GM12878 (cell line): ENCODE measurements around the gene COQ8B. TPM values are rescaled to one million over a fixed set of nuclear protein-coding genes. Genes with fewer than 3 reads are reported as not detected.

ENCODE experiments used
- ATAC-seq: fragments of 200-7000 bp; cut with Tn5 transposase; 3 replicates; pipeline ENCODE4 v1.9.1; 2020; ENCODE audit warnings: mild to moderate bottlenecking, moderate library complexity
- BruUV-seq: library from RNA; stranded (reverse); fragments of 400-500 nt; replicated peaks from 2 replicates; lab custom pipeline; 2021; lab: Mats Ljungman, UMichigan
- CTCF ChIA-PET: fragments of 300-600 bp; sonication (Branson Sonifier 250); formaldehyde crosslinking; extraction: SDS; loops from one replicate; lab custom pipeline; 2021; ENCODE audit warnings: inconsistent platforms; lab: Yijun Ruan, JAX
- POLR2A ChIA-PET: fragments of 350-600 bp; formaldehyde crosslinking; extraction: SDS; loops from one replicate; lab custom pipeline; 2021; ENCODE audit warnings: inconsistent platforms; lab: Charles Lee
- RAD21 ChIA-PET: fragments of 300-600 bp; sonication (Branson Sonifier 250); formaldehyde crosslinking; loops from one replicate; lab custom pipeline; 2023; ENCODE audit warnings: antibody characterized with exemption; ENCODE audit not compliant: unreplicated experiment; lab: Charles Lee
- SMC1A ChIA-PET: fragments of 300-600 bp; sonication (Branson Sonifier 250); formaldehyde crosslinking; loops from one replicate; lab custom pipeline; 2023; ENCODE audit not compliant: unreplicated experiment, uncharacterized antibody; lab: Charles Lee
- DNase-seq: peaks from one replicate; pipeline ENCODE4 v3.0.0-alpha.2; 2011; ENCODE audit warnings: low read depth, low spot score
- FAIRE-seq: peaks from 3 replicates; lab custom pipeline; 2011; peaks lifted over from hg19 to GRCh38; lab: Jason Lieb, UNC
- H2AFZ ChIP-seq: 2 replicates; pipeline ENCODE4 v1.6.0; 2011; ENCODE audit warnings: low read depth, low read length, control low read depth; ENCODE audit not compliant: control insufficient read depth
- H3K27ac ChIP-seq: 2 replicates; pipeline ENCODE4 v1.5.1; 2011; ENCODE audit warnings: control low read depth; ENCODE audit not compliant: control insufficient read depth, insufficient read depth
- H3K27me3 ChIP-seq, 2 experiments: replicated peaks in 1 of 2; 2 replicates each; pipeline versions ENCODE4 v1.6.0 to v1.6.1; 2011; ENCODE audit warnings: low read length in 1 of 2; ENCODE audit not compliant: control insufficient read depth in 2 of 2, insufficient read depth in 2 of 2
- H3K36me3 ChIP-seq, 2 experiments: 2 replicates each; pipeline ENCODE4 v1.5.1; 2011; ENCODE audit warnings: low read length in 1 of 2; ENCODE audit not compliant: control insufficient read depth in 2 of 2, insufficient read depth in 2 of 2
- H3K4me1 ChIP-seq: 2 replicates; pipeline ENCODE4 v1.6.1; 2011; ENCODE audit warnings: mild to moderate bottlenecking, low read length, moderate library complexity, mixed read lengths; ENCODE audit not compliant: control insufficient read depth, insufficient read depth
- H3K4me2 ChIP-seq: 2 replicates; pipeline ENCODE4 v1.6.0; 2011; ENCODE audit warnings: control low read depth; ENCODE audit not compliant: control insufficient read depth, insufficient read depth
- H3K4me3 ChIP-seq: fragments of 200-600 bp; sonication (generic); 2 replicates; pipeline ENCODE4 v1.5.1; 2016
- H3K79me2 ChIP-seq: 2 replicates; pipeline ENCODE4 v1.6.0; 2011; ENCODE audit warnings: low read length; ENCODE audit not compliant: control insufficient read depth, insufficient read depth
- H3K9ac ChIP-seq: 2 replicates; pipeline ENCODE4 v1.8.0; 2011; ENCODE audit warnings: low read length, control low read depth, mixed read lengths; ENCODE audit not compliant: control insufficient read depth, insufficient read depth
- H3K9me3 ChIP-seq: replicated peaks from 3 replicates; pipeline ENCODE4 v1.5.1; 2011; ENCODE audit warnings: mild to moderate bottlenecking, low read length; ENCODE audit not compliant: control insufficient read depth, insufficient read depth
- H4K20me1 ChIP-seq: 2 replicates; pipeline ENCODE4 v1.6.0; 2011; ENCODE audit not compliant: control insufficient read depth, insufficient read depth
- E4F1 ChIP-seq: fragments of 450-650 bp; IDR thresholded peaks from 2 replicates; pipeline ENCODE4 v1.6.1; 2018; ENCODE audit warnings: borderline replicate concordance, mild to moderate bottlenecking; ENCODE audit not compliant: partially characterized antibody
- EZH2 ChIP-seq: IDR thresholded peaks from 2 replicates; pipeline ENCODE4 v1.6.1; 2012; ENCODE audit warnings: low read depth, mild to moderate bottlenecking, control low read depth, inconsistent platforms, low read length, borderline replicate concordance; ENCODE audit not compliant: control insufficient read depth
- HDAC6 ChIP-seq: fragments of 200-600 bp; sonication (generic); IDR thresholded peaks from one replicate; pipeline ENCODE4 v1.8.0; 2017; ENCODE audit warnings: antibody characterized with exemption; ENCODE audit not compliant: unreplicated experiment
- HSF1 ChIP-seq: fragments of 150-350 bp; IDR thresholded peaks from 2 replicates; pipeline ENCODE4 v1.6.1; 2014; ENCODE audit warnings: mild to moderate bottlenecking, low read depth, low read length
- MYC ChIP-seq: IDR thresholded peaks from 2 replicates; pipeline ENCODE4 v1.6.1; 2011; ENCODE audit warnings: mild to moderate bottlenecking, low read length, moderate library complexity, inconsistent platforms; ENCODE audit not compliant: insufficient read depth, insufficient replicate concordance, insufficient read length, severe bottlenecking
- POLR2A ChIP-seq: IDR thresholded peaks from 2 replicates; pipeline ENCODE4 v1.6.1; 2011; ENCODE audit warnings: low read depth, mild to moderate bottlenecking, low read length
- RCOR1 ChIP-seq: conservative IDR thresholded peaks from 2 replicates; pipeline ENCODE4 v1.6.1; 2012; ENCODE audit warnings: low read depth, low read length, improper control_type of control experiment
- STAT1 ChIP-seq: fragments of 450-650 bp; conservative IDR thresholded peaks from 2 replicates; pipeline ENCODE4 v1.6.1; 2014; ENCODE audit warnings: antibody characterized with exemption, mild to moderate bottlenecking
- SUZ12 ChIP-seq: fragments of 200-600 bp; sonication (generic); IDR thresholded peaks from one replicate; pipeline ENCODE4 v1.6.1; 2018; ENCODE audit warnings: antibody characterized with exemption, mild to moderate bottlenecking; ENCODE audit not compliant: unreplicated experiment
- TAF1 ChIP-seq: IDR thresholded peaks from 2 replicates; pipeline ENCODE4 v1.6.1; 2011; ENCODE audit warnings: mild to moderate bottlenecking, low read depth, low read length, borderline replicate concordance
- TCF12 ChIP-seq: IDR thresholded peaks from 2 replicates; pipeline ENCODE4 v1.6.1; 2011; ENCODE audit warnings: low read depth, mild to moderate bottlenecking, low read length
- ZBED1 ChIP-seq: IDR thresholded peaks from 2 replicates; pipeline ENCODE4 v1.6.1; 2016; ENCODE audit warnings: borderline replicate concordance
- WGBS: methylation state at CpG from one replicate; pipeline ENCODE4 v1.1.6; 2016; ENCODE audit warnings: low lambda C conversion rate; ENCODE audit not compliant: insufficient replicate concordance, insufficient coverage; ENCODE audit errors: missing lambda C conversion rate; 5-methylcytosine and 5-hydroxymethylcytosine counted together
- in situ Hi-C: fragments of 300-500 bp; cut with MboI; formaldehyde crosslinking; loops from 9 replicates; pipeline ENCODE4 v1.14.3; 2018; ENCODE audit warnings: mixed read lengths
- intact Hi-C: fragments of 100-400 bp; cut with micrococcal nuclease; formaldehyde crosslinking; loops from one replicate; pipeline ENCODE4 v1.14.2; 2022; ENCODE audit not compliant: unreplicated experiment
- polyA plus RNA-seq, 11 experiments: library from polyadenylated mRNA; depleted of rRNA in 4 of 11; unstranded in 6 of 11; stranded (reverse) in 5 of 11; fragments of >200 nt; fragmentation: Nextera tagmentation in 4 of 11; fragmentation: Illumina TruSeq in 1 of 11; extraction: Ambion mirVana in 4 of 11; extraction: Trizol in 1 of 11; gene quantifications; 1 replicate in 1 of 11; 2 replicates in 10 of 11; pipeline versions ENCODE4 v1.2.1 to v1.2.3, GENCODE V29; 2011 to 2016; ENCODE audit warnings: inconsistent platforms in 2 of 11, missing spikeins in 2 of 11, low read depth in 1 of 11
- total RNA-seq, 4 experiments: library from RNA; depleted of rRNA in 3 of 4; stranded (reverse); fragments of >200 nt in 3 of 4; fragmentation: Illumina TruSeq in 1 of 4; extraction: Trizol in 1 of 4; gene quantifications; 2 replicates each; pipeline versions ENCODE4 v1.2.1 to v1.2.3, GENCODE V29; 2013 to 2021

Gene COQ8B
- total and polyA plus RNA-seq, 10 of the 15 experiments (the other 5 are each of a cell fraction or from before 2014, with no cell fraction given) = 0.39 to 37.1 (median 16.8) TPM

GRCh38 chr19:40659566-40659965 is 57.1 kb downstream of the COQ8B start:
- Histone ChIP-seq H3K9ac (no peak overlapping the region), H3K4me2 (no peak overlapping the region), H3K36me3 (no peaks in the 10 kb centered on the region), H3K4me1 (peaks cover 6% of the 10 kb centered on the region), H3K9me3 (no peaks in the 10 kb centered on the region), H3K27ac (no peak overlapping the region), H3K79me2 (no peaks in the 10 kb centered on the region), H4K20me1 (no peaks in the 10 kb centered on the region), H3K27me3 (no peaks in the 10 kb centered on the region), H2AFZ (no peak overlapping the region), H3K4me3 (no peak overlapping the region)
- in situ Hi-C loops = loop anchor here (5.0 to 10.0 kb wide), 2 partner anchors 163 to 495 kb away; no protein-coding TSS in a partner anchor
- intact Hi-C loops = no loop called here
- 58% methylated on average over 11 of the region's 11 CpGs for WGBS
- no peak for FAIRE-seq
- ChIA-PET SMC1A (interaction anchor here (7.2 kb wide), 1 partner anchor 160 kb away, joined by 56 read pairs; no protein-coding TSS in a partner anchor), RAD21 (no interaction called here), POLR2A (no interaction called here), CTCF (interaction anchor here (2.7 to 6.6 kb wide), 3 partner anchors 25 to 160 kb away, joined by 10 to 76 read pairs (median 51); no protein-coding TSS in a partner anchor)
- BruUV-seq = no TSS peak
- DNase-seq = no peak
- ATAC-seq = no peak
- TF ChIP-seq RCOR1 (no peak), TAF1 (no peak), HSF1 (no peak), MYC (no peak)

GRCh38 chr19:40659116-40659515 is 57.6 kb downstream of the COQ8B start:
- Histone ChIP-seq H3K9ac (no peak overlapping the region), H3K4me2 (no peak overlapping the region), H3K36me3 (no peaks in the 10 kb centered on the region), H3K79me2 (no peaks in the 10 kb centered on the region), H3K27me3 (no peaks in the 10 kb centered on the region), H4K20me1 (no peaks in the 10 kb centered on the region), H3K4me3 (no peak overlapping the region), H3K9me3 (no peaks in the 10 kb centered on the region), H3K27ac (no peak overlapping the region), H2AFZ (no peak overlapping the region), H3K4me1 (peaks cover 6% of the 10 kb centered on the region)
- in situ Hi-C loops (loop anchor here (5.0 to 10.0 kb wide), 2 partner anchors 163 to 496 kb away; no protein-coding TSS in a partner anchor), intact Hi-C loops (no loop called here)
- no peak for DNase-seq
- ChIA-PET SMC1A (interaction anchor here (7.2 kb wide), 1 partner anchor 160 kb away, joined by 56 read pairs; no protein-coding TSS in a partner anchor), RAD21 (no interaction called here), CTCF (interaction anchor here (0.6 to 6.3 kb wide), 3 partner anchors 24 to 228 kb away, joined by 3 to 76 read pairs (median 10); no protein-coding TSS in a partner anchor), POLR2A (no interaction called here)
- ATAC-seq = no peak
- WGBS = 43% methylated on average over 5 of the region's 5 CpGs
- no peak for TF ChIP-seq EZH2
- TF ChIP-seq ZBED1 = no peak
- TF ChIP-seq TCF12 = no peak
- TF ChIP-seq SUZ12 = no peak
- no peak for TF ChIP-seq STAT1
- TF ChIP-seq POLR2A = no peak
- no peak for TF ChIP-seq HDAC6
- no peak for TF ChIP-seq E4F1
- BruUV-seq = no TSS peak
- FAIRE-seq = no peak
